GM23338 (cell line): ENCODE data around the gene ENTPD5. TPM values are rescaled to one million over a fixed set of nuclear protein-coding genes. Genes with fewer than 3 reads are reported as not detected.

Experiments
- ATAC-seq: fragments of 200-7000 bp; cut with Tn5 transposase; 3 replicates; pipeline ENCODE4 v1.9.1; 2020
- DNase-seq: peaks from one replicate; pipeline ENCODE4 v3.0.0-alpha.2; 2015; ENCODE audit warnings: low spot score
- H2AFZ ChIP-seq: fragments of 200-600 bp; sonication (generic); 2 replicates; pipeline ENCODE4 v1.8.0; 2016; ENCODE audit warnings: antibody characterized with exemption, mild to moderate bottlenecking, moderate library complexity
- H3F3A ChIP-seq: fragments of 200-600 bp; sonication (generic); replicated peaks from 2 replicates; pipeline ENCODE4 v1.8.0; 2017; ENCODE audit warnings: antibody characterized with exemption, mixed run types, low read depth
- H3K27ac ChIP-seq: fragments of 200-600 bp; sonication (generic); 2 replicates; pipeline ENCODE4 v1.6.1; 2016; ENCODE audit warnings: low read depth
- H3K27me3 ChIP-seq: fragments of 200-600 bp; sonication (generic); 2 replicates; pipeline ENCODE4 v1.8.0; 2016; ENCODE audit warnings: mild to moderate bottlenecking, mixed run types, moderate library complexity; ENCODE audit not compliant: insufficient read depth
- H3K36me3 ChIP-seq: fragments of 200-600 bp; sonication (generic); 2 replicates; pipeline ENCODE4 v1.8.0; 2016; ENCODE audit warnings: mild to moderate bottlenecking; ENCODE audit not compliant: insufficient read depth
- H3K4me1 ChIP-seq: fragments of 200-600 bp; sonication (generic); 2 replicates; pipeline ENCODE4 v1.8.0; 2016; ENCODE audit warnings: mild to moderate bottlenecking, moderate library complexity; ENCODE audit not compliant: insufficient read depth
- H3K4me2 ChIP-seq: fragments of 200-600 bp; sonication (generic); 2 replicates; pipeline ENCODE4 v1.7.1; 2017; ENCODE audit warnings: mixed run types
- H3K4me3 ChIP-seq: fragments of 200-600 bp; sonication (generic); 2 replicates; pipeline ENCODE4 v1.6.1; 2016; ENCODE audit warnings: mixed run types
- H3K79me2 ChIP-seq: fragments of 200-600 bp; sonication (generic); replicated peaks from 2 replicates; pipeline ENCODE4 v1.8.0; 2017; ENCODE audit warnings: mild to moderate bottlenecking; ENCODE audit not compliant: insufficient read depth
- H3K9me2 ChIP-seq: fragments of 200-600 bp; sonication (generic); 2 replicates; pipeline ENCODE4 v1.8.0; 2017; ENCODE audit not compliant: insufficient read depth
- H4K20me1 ChIP-seq: fragments of 200-600 bp; sonication (generic); replicated peaks from 2 replicates; pipeline ENCODE4 v1.8.0; 2017; ENCODE audit warnings: mild to moderate bottlenecking; ENCODE audit not compliant: insufficient read depth
- H3K27ac Mint-ChIP-seq: 2 replicates; pipeline ENCODE4 v1.8.0; 2020; ENCODE audit warnings: inconsistent platforms, mild to moderate bottlenecking, moderate library complexity, mixed read lengths
- H3K27me3 Mint-ChIP-seq: 3 replicates; pipeline ENCODE4 v1.8.0; 2022; ENCODE audit warnings: low read depth, mild to moderate bottlenecking, moderate library complexity, mixed read lengths, inconsistent platforms; ENCODE audit not compliant: insufficient read depth, poor library complexity
- H3K36me3 Mint-ChIP-seq: 3 replicates; pipeline ENCODE4 v1.8.0; 2021; ENCODE audit warnings: low read depth, mild to moderate bottlenecking, inconsistent platforms, moderate library complexity, mixed read lengths
- H3K4me1 Mint-ChIP-seq: 3 replicates; pipeline ENCODE4 v1.8.0; 2020; ENCODE audit warnings: mild to moderate bottlenecking, inconsistent platforms, mixed read lengths
- H3K4me3 Mint-ChIP-seq: 3 replicates; pipeline ENCODE4 v1.8.0; 2021; ENCODE audit warnings: moderate library complexity, mild to moderate bottlenecking, inconsistent platforms, mixed read lengths
- H3K9me3 Mint-ChIP-seq: 3 replicates; pipeline ENCODE4 v1.8.0; 2020; ENCODE audit warnings: moderate library complexity, mild to moderate bottlenecking, inconsistent platforms, mixed read lengths
- CREB1 ChIP-seq: fragments of 250-450 bp; sonication (Bioruptor Pico); IDR thresholded peaks from 2 replicates; pipeline ENCODE4 v1.5.0; 2020; ENCODE audit warnings: low read depth, mild to moderate bottlenecking, moderate library complexity
- CTCF ChIP-seq, 2 experiments: fragments of 200-600 bp in 1 of 2; sonication (generic) in 1 of 2; conservative IDR thresholded peaks; 2 replicates each; pipeline versions ENCODE4 v1.5.1 to v1.6.1; 2016 to 2017; ENCODE audit warnings: antibody characterized with exemption in 2 of 2, low read depth in 2 of 2, mild to moderate bottlenecking in 2 of 2, moderate library complexity in 1 of 2
- EZH2phosphoT487 ChIP-seq: fragments of 200-600 bp; sonication (generic); IDR thresholded peaks from one replicate; pipeline ENCODE4 v1.8.1; 2018; ENCODE audit warnings: antibody characterized with exemption; ENCODE audit not compliant: unreplicated experiment
- NANOG ChIP-seq: IDR thresholded peaks from 2 replicates; pipeline ENCODE4 v1.6.1; 2016; ENCODE audit warnings: antibody characterized with exemption, borderline replicate concordance
- POLR2AphosphoS5 ChIP-seq: IDR thresholded peaks from 2 replicates; pipeline ENCODE4 v1.6.1; 2016; ENCODE audit warnings: antibody characterized with exemption, low read depth
- ZNF331 ChIP-seq: fragments of 250-450 bp; sonication (Bioruptor Pico); IDR thresholded peaks from 2 replicates; pipeline ENCODE4 v1.5.0; 2020; ENCODE audit warnings: low read depth, mild to moderate bottlenecking, moderate library complexity
- polyA plus RNA-seq: library from polyadenylated mRNA; unstranded; fragments of >200 nt; fragmentation: Nextera tagmentation; extraction: Ambion mirVana; gene quantifications from 2 replicates; pipeline ENCODE4 v1.2.1, GENCODE V29; 2016
- total RNA-seq: library from RNA; depleted of rRNA; stranded (reverse); fragments of >200 nt; shearing (Covaris generic); gene quantifications from 2 replicates; pipeline ENCODE4 v1.2.3, GENCODE V29; 2014
- TF ChIP-seq, protein P1 (sequence below): fragments of 250-450 bp; sonication (Bioruptor Pico); IDR thresholded peaks from 2 replicates; pipeline ENCODE4 v1.5.0; 2020; ENCODE audit warnings: mild to moderate bottlenecking, moderate library complexity

ENTPD5 gene
- total and polyA plus RNA-seq, 2 experiments from 2014 or later = 4.6 to 5.5 TPM

- H3K36me3 Mint-ChIP-seq = peaks cover 17% of the 10 kb centered on the region; the same call in 2 of the 3 replicates
- ATAC-seq = no peak
Observed at GRCh38 chr14:73965216-73965615, 53.9 kb downstream of the ENTPD5 start.

More at GRCh38 chr14:73965216-73965615, 53.9 kb downstream of the ENTPD5 start:
- Histone ChIP-seq H3K9me2 (no peaks in the 10 kb centered on the region), H3K79me2 (no peaks in the 10 kb centered on the region), H3K4me3 (no peak overlapping the region), H3K4me2 (no peak overlapping the region), H4K20me1 (no peaks in the 10 kb centered on the region; the same call in 1 of the 2 replicates), H3K27ac (no peak overlapping the region), H3F3A (no peaks in the 10 kb centered on the region), H3K36me3 (no peaks in the 10 kb centered on the region), H2AFZ (no peak overlapping the region), H3K27me3 (no peaks in the 10 kb centered on the region), H3K4me1 (no peaks in the 10 kb centered on the region)
- TF ChIP-seq, protein P1, sequence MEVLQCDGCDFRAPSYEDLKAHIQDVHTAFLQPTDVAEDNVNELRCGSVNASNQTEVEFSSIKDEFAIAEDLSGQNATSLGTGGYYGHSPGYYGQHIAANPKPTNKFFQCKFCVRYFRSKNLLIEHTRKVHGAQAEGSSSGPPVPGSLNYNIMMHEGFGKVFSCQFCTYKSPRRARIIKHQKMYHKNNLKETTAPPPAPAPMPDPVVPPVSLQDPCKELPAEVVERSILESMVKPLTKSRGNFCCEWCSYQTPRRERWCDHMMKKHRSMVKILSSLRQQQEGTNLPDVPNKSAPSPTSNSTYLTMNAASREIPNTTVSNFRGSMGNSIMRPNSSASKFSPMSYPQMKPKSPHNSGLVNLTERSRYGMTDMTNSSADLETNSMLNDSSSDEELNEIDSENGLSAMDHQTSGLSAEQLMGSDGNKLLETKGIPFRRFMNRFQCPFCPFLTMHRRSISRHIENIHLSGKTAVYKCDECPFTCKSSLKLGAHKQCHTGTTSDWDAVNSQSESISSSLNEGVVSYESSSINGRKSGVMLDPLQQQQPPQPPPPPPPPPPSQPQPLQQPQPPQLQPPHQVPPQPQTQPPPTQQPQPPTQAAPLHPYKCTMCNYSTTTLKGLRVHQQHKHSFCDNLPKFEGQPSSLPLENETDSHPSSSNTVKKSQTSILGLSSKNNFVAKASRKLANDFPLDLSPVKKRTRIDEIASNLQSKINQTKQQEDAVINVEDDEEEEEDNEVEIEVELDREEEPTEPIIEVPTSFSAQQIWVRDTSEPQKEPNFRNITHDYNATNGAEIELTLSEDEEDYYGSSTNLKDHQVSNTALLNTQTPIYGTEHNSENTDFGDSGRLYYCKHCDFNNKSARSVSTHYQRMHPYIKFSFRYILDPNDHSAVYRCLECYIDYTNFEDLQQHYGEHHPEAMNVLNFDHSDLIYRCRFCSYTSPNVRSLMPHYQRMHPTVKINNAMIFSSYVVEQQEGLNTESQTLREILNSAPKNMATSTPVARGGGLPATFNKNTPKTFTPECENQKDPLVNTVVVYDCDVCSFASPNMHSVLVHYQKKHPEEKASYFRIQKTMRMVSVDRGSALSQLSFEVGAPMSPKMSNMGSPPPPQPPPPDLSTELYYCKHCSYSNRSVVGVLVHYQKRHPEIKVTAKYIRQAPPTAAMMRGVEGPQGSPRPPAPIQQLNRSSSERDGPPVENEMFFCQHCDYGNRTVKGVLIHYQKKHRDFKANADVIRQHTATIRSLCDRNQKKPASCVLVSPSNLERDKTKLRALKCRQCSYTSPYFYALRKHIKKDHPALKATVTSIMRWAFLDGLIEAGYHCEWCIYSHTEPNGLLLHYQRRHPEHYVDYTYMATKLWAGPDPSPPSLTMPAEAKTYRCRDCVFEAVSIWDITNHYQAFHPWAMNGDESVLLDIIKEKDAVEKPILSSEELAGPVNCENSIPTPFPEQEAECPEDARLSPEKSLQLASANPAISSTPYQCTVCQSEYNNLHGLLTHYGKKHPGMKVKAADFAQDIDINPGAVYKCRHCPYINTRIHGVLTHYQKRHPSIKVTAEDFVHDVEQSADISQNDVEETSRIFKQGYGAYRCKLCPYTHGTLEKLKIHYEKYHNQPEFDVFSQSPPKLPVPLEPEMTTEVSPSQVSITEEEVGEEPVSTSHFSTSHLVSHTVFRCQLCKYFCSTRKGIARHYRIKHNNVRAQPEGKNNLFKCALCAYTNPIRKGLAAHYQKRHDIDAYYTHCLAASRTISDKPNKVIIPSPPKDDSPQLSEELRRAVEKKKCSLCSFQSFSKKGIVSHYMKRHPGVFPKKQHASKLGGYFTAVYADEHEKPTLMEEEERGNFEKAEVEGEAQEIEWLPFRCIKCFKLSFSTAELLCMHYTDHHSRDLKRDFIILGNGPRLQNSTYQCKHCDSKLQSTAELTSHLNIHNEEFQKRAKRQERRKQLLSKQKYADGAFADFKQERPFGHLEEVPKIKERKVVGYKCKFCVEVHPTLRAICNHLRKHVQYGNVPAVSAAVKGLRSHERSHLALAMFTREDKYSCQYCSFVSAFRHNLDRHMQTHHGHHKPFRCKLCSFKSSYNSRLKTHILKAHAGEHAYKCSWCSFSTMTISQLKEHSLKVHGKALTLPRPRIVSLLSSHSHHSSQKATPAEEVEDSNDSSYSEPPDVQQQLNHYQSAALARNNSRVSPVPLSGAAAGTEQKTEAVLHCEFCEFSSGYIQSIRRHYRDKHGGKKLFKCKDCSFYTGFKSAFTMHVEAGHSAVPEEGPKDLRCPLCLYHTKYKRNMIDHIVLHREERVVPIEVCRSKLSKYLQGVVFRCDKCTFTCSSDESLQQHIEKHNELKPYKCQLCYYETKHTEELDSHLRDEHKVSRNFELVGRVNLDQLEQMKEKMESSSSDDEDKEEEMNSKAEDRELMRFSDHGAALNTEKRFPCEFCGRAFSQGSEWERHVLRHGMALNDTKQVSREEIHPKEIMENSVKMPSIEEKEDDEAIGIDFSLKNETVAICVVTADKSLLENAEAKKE (CRISPR knock-in tag) = no peak
- TF ChIP-seq ZNF331 (CRISPR knock-in tag) (no peak), POLR2AphosphoS5 (no peak), CTCF (conservative IDR thresholded peaks at IDR 0.05; ENCODE audit: low read depth in 2 of 2) (no peak), CREB1 (no peak), EZH2phosphoT487 (no peak), NANOG (no peak)
- no peaks in the 10 kb centered on the region for H3K27me3 Mint-ChIP-seq
- H3K27ac Mint-ChIP-seq = no peak overlapping the region
- H3K4me3 Mint-ChIP-seq = no peak overlapping the region
- no peaks in the 10 kb centered on the region for H3K4me1 Mint-ChIP-seq
- no peaks in the 10 kb centered on the region for H3K9me3 Mint-ChIP-seq
- no peak for DNase-seq
